ENCODE data around the gene MDFI. TPM values are rescaled to one million over a fixed set of nuclear protein-coding genes. Genes with fewer than 3 reads are reported as not detected.

Gene MDFI
- total RNA-seq, result not detected

GRCh38 chr6:41638002-41638934 is at the start of gene MDFI:
Gene MDFI (plus strand): TSS chr6:41638468. CDS start chr6:41638750, 282 bp downstream.
- peaks cover 59% of the 10 kb centered on the region for H3K27me3 Mint-ChIP-seq
- no peak for DNase-seq
- H3K36me3 Mint-ChIP-seq, result no peaks in the 10 kb centered on the region
- H3K4me3 Mint-ChIP-seq, result peak within 1 kb of the TSS; percentile 64
- H3K4me1 Mint-ChIP-seq, result peaks cover 3% of the 10 kb centered on the region
- no peak within 1 kb of the TSS for H3K27ac Mint-ChIP-seq
- no peaks in the 10 kb centered on the region for H3K9me3 Mint-ChIP-seq

GRCh38 chr6:41589223-41589622 is 49.0 kb upstream of the MDFI start:
- Mint-ChIP-seq H3K36me3 (peaks cover 1% of the 10 kb centered on the region), H3K4me1 (peaks cover 4% of the 10 kb centered on the region), H3K27me3 (no peaks in the 10 kb centered on the region), H3K27ac (no peak overlapping the region), H3K9me3 (no peaks in the 10 kb centered on the region), H3K4me3 (no peak overlapping the region)
- DNase-seq, result no peak

DNA sequence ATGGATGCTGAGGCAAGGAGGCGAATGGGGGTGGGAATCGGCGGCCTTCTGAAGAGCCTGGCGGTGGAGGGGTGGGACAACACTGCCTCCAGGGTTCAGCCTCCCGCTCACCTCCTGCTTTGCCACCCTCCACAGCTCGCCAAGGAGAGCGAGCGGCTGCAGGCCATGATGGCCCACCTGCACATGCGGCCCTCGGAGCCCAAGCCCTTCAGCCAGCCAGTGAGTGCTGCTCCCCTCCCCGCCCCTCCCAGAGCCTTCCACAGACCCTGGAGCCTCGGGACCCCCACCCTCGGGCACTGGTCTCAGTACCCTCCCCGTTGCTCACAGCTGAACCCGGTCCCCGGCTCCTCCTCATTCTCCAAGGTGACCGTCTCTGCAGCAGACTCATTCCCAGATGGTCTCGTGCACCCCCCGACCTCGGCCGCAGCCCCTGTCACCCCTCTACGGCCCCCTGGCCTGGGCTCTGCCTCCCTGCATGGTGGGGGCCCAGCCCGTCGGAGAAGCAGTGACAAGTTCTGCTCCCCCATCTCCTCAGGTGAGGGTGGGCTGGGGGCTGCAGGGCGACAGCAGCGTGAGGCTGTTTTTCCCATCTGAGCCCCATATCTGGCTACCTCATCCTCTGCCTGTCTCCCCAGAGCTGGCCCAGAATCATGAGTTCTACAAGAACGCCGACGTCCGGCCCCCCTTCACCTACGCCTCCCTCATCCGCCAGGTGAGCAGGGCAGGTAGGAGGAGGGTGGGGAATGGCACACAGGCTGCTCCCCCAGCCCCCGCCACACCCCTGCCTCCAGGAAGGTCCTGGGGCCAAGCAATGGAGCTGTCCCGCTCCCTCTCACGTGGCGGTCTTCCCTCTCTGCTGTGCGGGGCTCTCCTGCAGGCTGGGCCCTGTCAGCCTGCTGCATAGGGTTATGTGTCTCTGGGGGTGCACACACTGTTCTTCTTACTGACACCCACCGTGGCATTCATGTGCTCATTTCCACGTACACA is 48.3 kb upstream of the MDFI start:
- no peaks in the 10 kb centered on the region for H3K27me3 Mint-ChIP-seq
- H3K27ac Mint-ChIP-seq, result no peak overlapping the region
- no peak overlapping the region for H3K4me3 Mint-ChIP-seq
- H3K9me3 Mint-ChIP-seq, result no peaks in the 10 kb centered on the region
- no peak for DNase-seq
- peaks cover 4% of the 10 kb centered on the region for H3K4me1 Mint-ChIP-seq
- H3K36me3 Mint-ChIP-seq, result peaks cover 1% of the 10 kb centered on the region

- H3K4me1 Mint-ChIP-seq, result peaks cover 4% of the 10 kb centered on the region
- no peak for DNase-seq
- no peaks in the 10 kb centered on the region for H3K9me3 Mint-ChIP-seq
- peaks cover 1% of the 10 kb centered on the region for H3K36me3 Mint-ChIP-seq
- H3K27me3 Mint-ChIP-seq, result no peaks in the 10 kb centered on the region
- no peak overlapping the region for H3K27ac Mint-ChIP-seq
- H3K4me3 Mint-ChIP-seq, result no peak overlapping the region
Measured at GRCh38 chr6:41591122-41591521, 47.1 kb upstream of the MDFI start.

DNA sequence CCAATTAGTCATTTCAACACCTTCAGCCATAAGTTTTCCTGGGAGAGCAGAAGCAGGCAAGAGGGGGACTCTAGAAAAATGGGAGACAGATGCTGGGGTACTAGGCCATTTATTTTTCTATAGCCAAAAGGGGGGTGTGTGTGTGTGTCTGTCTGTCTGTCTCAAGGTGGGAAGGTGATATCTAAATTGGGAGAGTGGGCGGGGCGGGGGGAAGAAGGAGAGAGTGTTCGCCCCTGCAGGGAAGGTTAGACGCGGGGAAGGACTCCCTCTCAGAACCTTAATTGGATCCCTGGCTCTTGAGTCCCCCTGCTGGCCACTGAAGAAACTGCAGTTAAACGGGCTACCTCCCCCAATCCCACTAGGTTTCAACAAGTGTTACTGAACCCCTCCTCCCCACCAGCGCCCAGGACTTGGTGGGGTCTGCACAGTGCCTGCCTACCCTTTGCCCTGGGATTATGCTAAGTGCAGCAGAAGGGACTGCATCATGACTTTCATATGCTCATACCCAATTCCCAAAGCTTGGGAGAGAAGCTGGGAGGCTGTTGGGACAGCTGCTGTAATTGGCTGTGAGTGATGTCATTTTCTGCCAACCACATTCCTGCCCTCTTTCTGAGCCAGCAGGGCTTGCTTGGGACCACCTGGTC is 46.3 kb upstream of the MDFI start:
- Mint-ChIP-seq H3K36me3 (peaks cover 1% of the 10 kb centered on the region), H3K9me3 (no peaks in the 10 kb centered on the region), H3K27me3 (no peaks in the 10 kb centered on the region), H3K4me3 (no peak overlapping the region), H3K4me1 (peaks cover 4% of the 10 kb centered on the region), H3K27ac (no peak overlapping the region)
- DNase-seq, result peak; percentile 67

GRCh38 chr6:41593406-41593805 is 44.9 kb upstream of the MDFI start:
- Mint-ChIP-seq H3K36me3 (peaks cover 1% of the 10 kb centered on the region), H3K27ac (no peak overlapping the region), H3K9me3 (no peaks in the 10 kb centered on the region), H3K27me3 (no peaks in the 10 kb centered on the region), H3K4me1 (peaks cover 4% of the 10 kb centered on the region), H3K4me3 (no peak overlapping the region)
- no peak for DNase-seq

GRCh38 chr6:41593839-41594238 is 44.4 kb upstream of the MDFI start:
- no peak for DNase-seq
- H3K27me3 Mint-ChIP-seq, result no peaks in the 10 kb centered on the region
- H3K27ac Mint-ChIP-seq, result no peak overlapping the region
- H3K36me3 Mint-ChIP-seq, result peaks cover 1% of the 10 kb centered on the region
- no peaks in the 10 kb centered on the region for H3K9me3 Mint-ChIP-seq
- H3K4me1 Mint-ChIP-seq, result peaks cover 4% of the 10 kb centered on the region
- H3K4me3 Mint-ChIP-seq, result no peak overlapping the region

GRCh38 chr6:41594326-41594725 is 43.9 kb upstream of the MDFI start:
- Mint-ChIP-seq H3K4me1 (peaks cover 4% of the 10 kb centered on the region), H3K27ac (no peak overlapping the region), H3K4me3 (no peak overlapping the region), H3K9me3 (no peaks in the 10 kb centered on the region), H3K27me3 (no peaks in the 10 kb centered on the region), H3K36me3 (peaks cover 1% of the 10 kb centered on the region)
- DNase-seq, result no peak

- no peak for DNase-seq
- Mint-ChIP-seq H3K27ac (no peak overlapping the region), H3K4me3 (no peak overlapping the region), H3K4me1 (peaks cover 4% of the 10 kb centered on the region), H3K9me3 (no peaks in the 10 kb centered on the region), H3K27me3 (no peaks in the 10 kb centered on the region), H3K36me3 (peaks cover 1% of the 10 kb centered on the region)
Measured at GRCh38 chr6:41594766-41595165, 43.5 kb upstream of the MDFI start.

DNA sequence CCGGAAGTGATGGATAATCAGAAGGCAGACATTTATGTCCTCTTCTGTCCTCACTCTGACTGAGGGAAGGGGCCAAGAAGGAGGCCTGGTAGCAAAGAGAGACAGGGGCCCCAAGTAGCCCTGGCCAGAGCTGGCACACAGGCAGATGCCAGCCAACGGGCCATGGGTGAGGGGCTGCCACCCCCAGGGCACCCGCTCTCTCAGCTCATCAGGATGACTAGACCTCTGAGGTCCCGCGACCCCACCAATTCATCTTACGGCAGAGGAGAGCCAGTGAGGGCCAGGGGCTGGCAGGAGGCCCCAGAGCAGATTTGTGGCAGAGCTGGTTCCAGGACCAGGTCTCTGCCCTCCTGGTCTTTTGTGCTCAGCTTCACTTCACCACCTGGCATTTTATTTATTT is 43.1 kb upstream of the MDFI start:
- no peak overlapping the region for H3K4me3 Mint-ChIP-seq
- no peaks in the 10 kb centered on the region for H3K27me3 Mint-ChIP-seq
- H3K4me1 Mint-ChIP-seq, result peaks cover 4% of the 10 kb centered on the region
- no peaks in the 10 kb centered on the region for H3K9me3 Mint-ChIP-seq
- no peak overlapping the region for H3K27ac Mint-ChIP-seq
- H3K36me3 Mint-ChIP-seq, result peaks cover 1% of the 10 kb centered on the region
- DNase-seq, result no peak

DNA sequence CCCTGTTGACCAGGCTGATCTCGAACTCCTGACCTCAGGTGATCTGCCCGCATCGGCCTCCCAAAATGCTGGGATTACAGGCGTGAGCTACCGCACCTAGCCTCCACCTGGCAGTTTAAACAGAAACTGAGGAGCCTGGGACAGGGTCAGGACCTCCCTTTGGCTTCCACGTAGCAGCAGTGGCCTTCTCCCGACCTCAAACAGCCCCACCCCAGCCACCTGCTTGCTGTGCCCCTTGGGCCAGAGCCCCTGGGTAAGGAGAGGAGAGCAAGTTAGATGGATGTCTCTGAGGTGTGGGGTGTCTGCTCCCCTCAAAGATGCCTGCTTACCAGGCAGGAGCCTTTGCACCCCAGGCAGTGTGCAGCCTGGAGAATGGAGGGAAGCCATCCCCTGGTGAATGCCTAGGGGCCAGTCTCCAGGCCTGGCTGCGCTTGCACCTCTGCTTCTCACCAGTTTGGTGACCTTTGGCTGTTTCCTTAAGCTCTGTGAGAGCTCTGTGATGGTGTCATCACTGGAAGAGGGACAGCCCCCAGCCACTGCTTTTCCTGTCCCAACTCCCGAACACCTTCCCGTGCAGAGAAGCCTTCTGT is 42.1 kb upstream of the MDFI start:
- H3K27me3 Mint-ChIP-seq, result no peaks in the 10 kb centered on the region

DNA sequence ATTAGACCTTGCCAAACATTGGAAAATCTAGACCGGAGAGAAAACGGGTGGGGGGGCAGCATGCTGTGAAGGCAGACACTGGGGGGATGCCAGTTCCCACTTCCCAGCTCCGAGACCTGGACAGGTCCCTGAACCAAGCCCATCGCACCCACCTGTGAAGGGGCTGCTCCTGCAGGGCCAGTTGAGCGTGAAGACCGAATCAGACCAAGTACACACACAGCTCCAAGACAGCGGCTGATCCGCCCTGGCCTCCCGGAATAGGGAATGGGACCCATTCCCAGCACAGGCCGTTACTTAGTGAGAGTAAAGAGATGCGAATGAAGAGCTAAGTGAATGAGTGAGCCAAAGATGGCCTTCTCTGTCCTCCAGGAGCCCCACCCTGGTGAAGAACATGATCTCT is 41.5 kb upstream of the MDFI start:
- H3K4me3 Mint-ChIP-seq, result no peak overlapping the region
- H3K9me3 Mint-ChIP-seq, result no peaks in the 10 kb centered on the region
- no peak overlapping the region for H3K27ac Mint-ChIP-seq
- no peak for DNase-seq
- peaks cover 2% of the 10 kb centered on the region for H3K4me1 Mint-ChIP-seq
- peaks cover 1% of the 10 kb centered on the region for H3K36me3 Mint-ChIP-seq
- H3K27me3 Mint-ChIP-seq, result no peaks in the 10 kb centered on the region

More for the DNA sequence above, 42.1 kb upstream of the MDFI start:
- Mint-ChIP-seq H3K4me1 (peaks cover 4% of the 10 kb centered on the region), H3K36me3 (peaks cover 1% of the 10 kb centered on the region), H3K27ac (no peak overlapping the region), H3K4me3 (no peak overlapping the region), H3K9me3 (no peaks in the 10 kb centered on the region)
- no peak for DNase-seq

- no peaks in the 10 kb centered on the region for H3K27me3 Mint-ChIP-seq
- no peaks in the 10 kb centered on the region for H3K9me3 Mint-ChIP-seq
- no peak overlapping the region for H3K4me3 Mint-ChIP-seq
- no peak for DNase-seq
- H3K27ac Mint-ChIP-seq, result no peak overlapping the region
- H3K4me1 Mint-ChIP-seq, result no peaks in the 10 kb centered on the region
- H3K36me3 Mint-ChIP-seq, result no peaks in the 10 kb centered on the region
Measured at GRCh38 chr6:41597246-41598000, 40.8 kb upstream of the MDFI start.

DNA sequence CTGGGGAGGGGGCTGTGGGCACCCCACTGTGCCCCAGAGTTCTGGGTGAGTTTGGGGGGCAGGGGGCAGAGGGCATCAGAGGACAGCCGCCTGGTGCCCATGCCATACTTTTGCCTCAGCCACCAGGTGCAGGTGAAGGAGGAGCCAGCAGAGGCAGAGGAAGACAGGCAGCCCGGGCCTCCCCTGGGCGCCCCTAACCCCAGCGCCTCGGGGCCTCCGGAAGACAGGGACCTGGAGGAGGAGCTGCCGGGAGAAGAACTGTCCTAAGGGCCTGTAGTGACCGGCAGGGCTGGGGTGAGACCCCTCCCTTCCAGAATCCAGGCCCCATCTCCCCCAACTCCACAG is 39.6 kb upstream of the MDFI start:
- DNase-seq, result no peak
- Mint-ChIP-seq H3K4me3 (no peak overlapping the region), H3K36me3 (no peaks in the 10 kb centered on the region), H3K27ac (no peak overlapping the region), H3K9me3 (no peaks in the 10 kb centered on the region), H3K4me1 (peaks cover 6% of the 10 kb centered on the region), H3K27me3 (peaks cover 4% of the 10 kb centered on the region)
